GM19397 (cell line): Measurements from ENCODE around the gene DBR1.
"Not testable (repeated sequence)": the region's sequence is repeated elsewhere in the genome, so short reads cannot be mapped to it uniquely, and the experiment has no call there.

Source experiments
- ATAC-seq: cut with Tn5 transposase; IDR thresholded peaks from one replicate; pipeline ENCODE4 v1.9.1; 2021; ENCODE audit warnings: mild to moderate bottlenecking, moderate library complexity; ENCODE audit not compliant: unreplicated experiment

DBR1 gene

DNA sequence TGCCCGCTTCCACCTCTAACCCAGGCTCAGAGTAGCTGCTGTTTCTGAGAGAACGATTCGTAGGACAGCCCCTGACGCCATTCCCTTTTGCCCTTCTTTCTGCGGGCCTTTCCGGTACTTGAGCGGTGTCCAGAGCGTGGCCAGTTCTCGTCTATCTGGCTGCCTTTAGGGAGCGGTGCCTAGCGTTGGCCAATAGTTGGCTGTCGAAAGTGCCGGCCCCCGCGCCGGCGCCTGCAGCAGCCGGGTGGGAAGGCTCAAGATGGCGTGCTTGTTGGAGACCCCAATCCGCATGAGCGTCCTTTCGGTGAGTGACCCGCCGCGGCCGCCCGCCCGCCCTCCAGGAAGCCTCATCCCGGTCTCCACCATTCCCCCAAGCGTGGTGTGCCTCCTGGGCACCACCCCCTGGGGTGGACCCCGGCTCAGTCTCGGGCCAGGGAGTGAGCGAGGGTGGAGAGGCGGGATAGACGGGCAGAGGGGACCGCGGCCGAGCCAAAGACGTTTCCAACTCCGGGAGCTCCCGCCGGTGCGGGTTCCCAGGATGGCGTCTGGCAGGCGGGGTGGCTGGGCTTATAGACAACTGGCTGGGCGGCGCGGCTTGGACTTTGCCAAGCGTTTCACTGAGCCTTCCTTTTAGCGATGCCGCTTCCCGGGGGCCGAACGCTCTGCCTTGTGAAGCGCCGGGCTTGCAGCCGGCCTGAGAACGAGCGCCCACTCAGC, 12.7 kb upstream of the DBR1 start, which contains the start of gene ARMC8:
Gene ARMC8, plus strand, starts transcription at position 6 of the 717 bp plus-strand sequence. Its CDS starts 254 bp downstream, at position 260.
- ATAC-seq = peak; percentile 63

DNA sequence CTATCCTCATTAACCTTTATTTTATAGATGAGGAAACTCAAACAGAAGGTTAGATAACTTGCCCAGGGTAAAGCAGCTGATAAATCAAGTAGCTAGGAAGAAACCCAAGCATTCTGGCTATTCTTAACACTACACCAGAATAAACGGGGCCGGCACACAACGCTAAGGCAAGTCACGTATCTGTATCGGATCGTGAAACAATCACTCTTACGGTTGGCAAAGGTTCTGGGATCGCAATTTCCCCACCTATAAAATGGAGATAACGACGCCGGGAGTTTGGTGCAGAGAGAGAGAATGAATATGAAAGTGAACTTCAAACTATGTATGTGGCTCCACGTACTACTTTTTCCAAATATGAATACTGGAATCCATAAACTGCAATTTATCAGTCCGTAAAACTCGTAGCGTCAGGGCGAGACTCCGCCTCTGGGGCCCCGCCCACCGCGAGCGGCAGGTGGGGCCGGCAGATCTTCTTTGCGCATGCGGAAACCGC, 12.1 kb upstream of the DBR1 start:
- ATAC-seq = peak; percentile 93

DNA sequence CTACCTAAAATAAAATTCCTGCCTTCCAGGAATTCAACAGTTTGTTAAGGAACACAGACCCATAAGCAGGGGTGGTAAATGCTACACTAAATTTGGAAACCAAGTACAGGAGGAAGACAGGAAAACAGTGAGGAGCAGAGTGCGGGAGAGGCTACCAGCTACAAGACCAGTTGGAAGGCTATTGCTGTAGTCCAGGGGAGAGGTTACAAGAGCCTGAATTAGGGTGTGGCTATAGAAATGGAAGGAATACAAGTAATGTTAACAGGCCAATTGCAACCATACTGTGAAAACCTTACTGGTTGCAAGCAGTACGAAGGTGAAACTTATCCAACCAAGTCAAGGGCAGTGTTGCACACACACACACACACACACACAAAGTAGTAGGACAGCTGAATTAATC, 11.5 kb upstream of the DBR1 start:
- ATAC-seq = no peak

DNA sequence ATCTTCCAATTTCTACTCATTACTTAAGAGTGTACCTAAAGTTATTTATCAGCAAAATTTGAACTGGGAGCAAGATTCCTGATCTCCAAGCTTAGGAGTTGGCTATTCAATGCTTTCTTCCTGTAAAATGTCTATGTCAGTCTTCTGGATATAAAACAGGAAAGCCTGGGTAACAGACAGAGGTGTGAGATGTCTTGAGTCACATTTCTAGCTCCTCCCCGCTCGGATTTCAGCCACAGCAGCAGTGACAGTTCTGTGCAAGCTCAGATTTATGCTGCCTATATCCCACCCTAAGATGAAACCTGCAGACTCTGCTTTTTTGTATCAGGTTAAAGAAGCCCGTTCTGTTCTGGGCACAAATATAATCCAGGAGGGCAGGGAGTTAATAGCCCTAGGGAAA, 10.3 kb upstream of the DBR1 start:
- no peak for ATAC-seq

DNA sequence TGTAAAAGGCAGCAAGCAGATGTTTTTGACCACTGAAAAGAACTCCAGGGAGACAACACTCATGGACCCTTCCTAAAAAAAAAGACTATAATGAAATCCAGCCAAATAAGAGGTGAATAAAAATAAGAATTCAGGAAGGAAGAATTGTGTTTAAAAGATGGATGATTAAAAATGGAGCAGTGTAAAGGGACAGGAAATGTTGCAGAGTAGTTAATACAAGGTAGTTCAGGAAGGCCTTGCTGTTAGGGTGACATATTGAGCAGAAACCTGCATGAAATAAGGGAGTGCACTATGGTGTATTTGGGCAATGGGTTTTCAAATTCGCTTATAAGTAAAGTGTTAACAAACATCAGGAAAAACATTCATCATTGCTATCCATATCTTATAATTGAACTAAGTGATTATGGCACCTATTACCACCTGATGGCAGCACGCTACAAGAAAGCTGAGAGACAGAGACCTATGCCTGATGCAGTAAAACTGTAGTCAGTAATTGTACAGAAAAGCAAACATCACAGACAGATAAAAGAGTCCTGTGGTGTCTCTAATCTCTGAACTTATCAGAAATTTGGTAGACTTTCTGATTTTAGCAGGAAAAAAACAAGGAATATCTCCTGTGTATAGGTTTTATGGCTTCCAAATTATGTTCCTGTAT, 5.8 kb upstream of the DBR1 start:
- no peak for ATAC-seq

DNA sequence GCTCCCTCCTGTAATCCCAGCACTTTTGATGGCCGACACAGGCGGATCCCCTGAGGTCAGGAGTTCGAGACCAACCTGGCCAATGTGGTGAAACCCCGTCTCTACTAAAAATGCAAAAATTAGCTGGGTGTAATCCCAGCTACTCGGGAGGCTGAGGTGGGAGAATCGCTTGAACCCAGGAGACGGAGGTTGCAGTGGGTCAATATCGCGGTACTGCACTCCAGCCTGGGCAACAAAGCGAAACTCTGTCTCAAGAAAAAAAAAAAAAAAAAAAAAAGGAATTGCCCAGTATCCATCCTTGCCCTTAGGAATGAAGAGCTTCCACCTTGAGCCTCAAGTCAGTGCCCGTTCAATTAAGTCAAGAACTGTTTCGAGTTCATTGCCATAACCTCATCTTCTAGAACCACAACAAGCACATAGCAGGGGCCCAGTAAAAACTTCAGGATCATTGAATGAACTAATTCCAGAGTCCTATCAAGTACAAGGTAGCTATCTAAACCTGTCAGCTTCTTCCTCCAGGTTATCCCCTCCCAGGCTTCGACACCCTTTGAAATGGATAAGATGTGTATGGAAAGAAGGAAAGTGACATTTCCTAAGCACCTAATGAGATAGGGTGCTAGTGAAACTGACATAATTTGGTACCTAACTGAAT, 826 bp downstream of the DBR1 start:
- ATAC-seq = no peak

DNA sequence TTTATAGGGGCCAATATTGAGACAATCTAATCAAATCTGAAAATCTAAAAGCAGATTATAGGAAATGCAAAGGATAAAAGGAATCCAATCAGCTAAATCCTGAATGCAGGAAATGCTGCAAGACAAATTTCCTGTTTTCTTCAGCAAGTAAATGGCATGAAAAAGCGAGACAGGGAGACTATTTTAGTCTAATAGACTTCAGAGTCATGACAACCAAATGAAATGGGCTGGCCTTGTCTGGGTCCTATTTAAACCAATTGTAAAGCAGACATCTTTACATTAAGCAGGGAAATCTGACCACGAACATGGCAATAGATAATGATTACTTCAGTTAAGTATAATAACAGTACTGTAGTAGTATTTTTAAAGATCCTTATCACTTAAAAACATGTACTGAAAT, 2.1 kb downstream of the DBR1 start:
- ATAC-seq = no peak

DNA sequence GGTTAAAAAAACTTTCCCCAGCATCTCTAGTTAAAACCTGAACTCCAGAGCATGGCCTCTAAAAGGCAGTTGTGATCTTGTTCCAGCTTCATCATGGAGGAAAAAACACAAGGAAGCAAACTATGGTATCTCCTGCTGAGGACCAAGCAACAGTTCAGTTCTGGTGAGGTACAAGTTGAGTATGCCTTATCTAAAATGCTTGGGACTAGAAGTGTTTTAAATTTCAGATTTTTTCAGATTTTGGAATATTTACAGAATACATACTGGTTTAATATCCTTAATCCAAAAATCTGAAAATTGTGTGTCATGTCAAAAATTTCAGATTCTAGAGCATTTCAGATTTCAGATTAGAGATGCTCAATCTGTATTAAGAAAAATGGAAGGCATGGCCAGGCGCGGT, 9.7 kb downstream of the DBR1 start:
- ATAC-seq = no peak

DNA sequence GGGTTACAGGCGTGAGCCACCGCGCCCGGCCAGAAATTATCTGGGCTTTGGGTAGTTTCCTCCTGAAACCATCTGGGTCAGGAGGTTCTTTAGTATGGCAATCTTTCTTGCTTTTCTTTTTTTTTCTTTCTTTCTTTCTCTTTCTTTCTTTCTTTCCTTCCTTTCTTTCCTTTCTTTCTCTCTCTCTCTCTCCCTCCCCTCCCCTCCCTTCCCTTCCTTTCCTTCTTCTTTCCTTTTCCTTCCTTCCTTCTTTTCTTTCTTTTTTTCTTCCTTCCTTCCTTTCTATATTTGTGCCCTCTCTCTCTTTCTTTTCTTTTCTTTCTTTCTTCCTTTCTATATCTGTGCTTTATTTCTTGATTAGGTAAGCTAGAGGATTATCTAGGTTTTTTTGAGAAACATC, 17.0 kb downstream of the DBR1 start:
- ATAC-seq = no peak

DNA sequence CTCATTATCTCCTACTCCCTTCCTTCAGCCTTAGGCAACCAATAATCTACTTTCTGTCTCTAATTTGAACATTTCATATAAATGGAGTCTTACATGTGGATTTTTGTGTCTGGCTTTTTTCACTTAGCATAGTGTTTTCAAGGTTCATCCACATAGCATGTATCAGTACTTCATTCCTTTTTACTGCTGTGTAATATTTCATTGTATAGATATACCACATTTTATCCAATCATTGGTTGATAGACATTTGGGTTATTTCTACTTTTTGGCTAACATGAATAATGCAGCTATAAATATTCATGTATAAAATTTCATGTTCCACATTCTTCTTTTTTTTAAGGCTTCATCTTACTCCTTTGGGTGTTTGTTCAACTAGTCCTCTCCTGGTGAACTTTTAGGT, 20.2 kb downstream of the DBR1 start:
- ATAC-seq = no peak

DNA sequence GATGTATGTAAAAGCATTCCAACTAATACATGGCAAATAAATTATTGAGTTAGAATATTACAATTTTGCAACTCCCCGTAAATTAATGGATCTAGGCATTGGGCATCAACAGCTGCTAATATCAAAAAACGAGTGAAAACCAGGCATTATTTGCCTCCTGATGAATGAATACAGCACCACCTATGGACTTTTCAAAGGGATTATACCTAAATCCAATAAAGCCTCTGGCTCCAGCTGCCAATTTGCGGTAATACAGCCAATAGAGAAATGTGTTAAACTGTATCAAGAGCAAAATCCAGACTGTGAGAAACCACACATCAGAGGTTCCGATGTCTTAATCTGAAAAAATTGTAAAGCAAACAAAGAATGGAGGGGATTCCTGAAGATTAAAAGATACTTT, 26.2 kb downstream of the DBR1 start:
- ATAC-seq = no peak

DNA sequence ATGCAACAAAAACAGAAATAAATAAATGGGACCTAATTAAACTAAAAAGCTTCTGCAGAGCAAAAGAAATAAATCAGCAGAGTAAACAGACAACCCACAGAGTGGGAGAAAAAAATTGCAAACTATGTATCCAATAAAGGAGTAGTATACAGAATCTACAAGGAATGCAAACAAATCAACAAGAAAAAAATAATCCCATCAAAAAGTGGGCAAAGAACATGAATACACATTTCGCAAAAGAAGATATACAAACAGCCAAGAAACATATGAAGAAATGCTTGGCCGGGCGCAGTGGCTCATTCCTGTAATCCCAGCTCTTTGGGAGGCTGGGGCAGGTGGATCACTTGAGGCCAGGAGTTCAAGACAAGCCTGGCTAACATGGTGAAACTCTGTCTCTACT, 32.5 kb downstream of the DBR1 start:
- ATAC-seq = not testable (repeated sequence)

DNA sequence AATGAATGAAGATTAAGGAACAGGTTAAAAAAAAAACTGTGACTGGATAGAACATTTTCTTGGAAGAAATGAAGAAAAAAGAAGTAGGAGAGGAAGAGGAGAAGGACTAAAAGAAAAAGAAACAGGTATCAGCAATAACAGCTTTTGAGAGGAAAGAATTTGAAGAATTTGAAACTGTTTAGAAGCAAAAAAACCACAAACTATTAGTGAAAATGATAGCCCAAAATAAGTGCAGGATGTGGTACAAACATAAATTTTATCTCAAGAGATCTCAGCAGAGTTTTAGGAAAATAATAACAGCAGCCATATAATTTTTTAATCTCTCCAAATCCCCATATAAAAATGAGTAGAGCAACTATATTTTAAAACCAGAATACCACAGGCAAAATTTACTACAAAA, 33.8 kb downstream of the DBR1 start:
- no peak for ATAC-seq

DNA sequence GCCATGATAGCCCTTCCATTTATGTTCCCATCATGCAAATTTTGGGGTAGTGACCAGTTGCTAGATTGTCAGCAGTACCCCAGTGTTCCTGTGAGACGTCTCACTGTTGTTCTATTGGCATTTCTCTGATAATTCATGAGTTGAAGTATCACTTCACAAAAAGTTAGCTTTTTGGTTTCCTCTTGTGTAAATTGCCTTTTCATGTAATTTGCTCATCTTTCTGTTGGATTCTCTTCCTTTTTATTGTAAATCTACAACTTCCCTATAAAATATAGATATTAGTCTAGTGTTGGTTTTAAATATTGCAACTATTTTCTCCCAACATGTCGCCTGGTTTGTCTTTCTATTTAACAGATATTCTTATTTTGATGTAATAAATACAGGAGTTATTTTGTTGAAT, 35.0 kb downstream of the DBR1 start:
- no peak for ATAC-seq

DNA sequence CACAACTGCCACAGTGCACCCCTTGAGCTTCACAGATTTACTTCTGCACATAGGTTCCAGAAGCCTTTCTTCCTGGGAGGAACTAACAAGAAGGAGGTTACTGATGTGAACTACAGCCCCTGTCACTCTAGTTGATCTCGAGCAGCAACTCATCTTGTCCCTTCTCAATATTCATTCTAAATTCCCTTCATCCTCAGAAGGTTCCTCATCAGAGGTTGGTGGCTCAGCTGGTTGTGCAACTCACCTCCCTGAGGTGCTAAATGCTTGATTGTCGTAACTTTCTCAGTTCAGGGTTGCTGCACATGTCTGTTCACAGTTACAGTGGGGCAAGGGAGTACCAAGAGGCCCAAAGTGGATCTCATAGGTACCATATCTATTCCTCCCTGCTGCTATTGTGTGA, 36.9 kb downstream of the DBR1 start:
- ATAC-seq = no peak

DNA sequence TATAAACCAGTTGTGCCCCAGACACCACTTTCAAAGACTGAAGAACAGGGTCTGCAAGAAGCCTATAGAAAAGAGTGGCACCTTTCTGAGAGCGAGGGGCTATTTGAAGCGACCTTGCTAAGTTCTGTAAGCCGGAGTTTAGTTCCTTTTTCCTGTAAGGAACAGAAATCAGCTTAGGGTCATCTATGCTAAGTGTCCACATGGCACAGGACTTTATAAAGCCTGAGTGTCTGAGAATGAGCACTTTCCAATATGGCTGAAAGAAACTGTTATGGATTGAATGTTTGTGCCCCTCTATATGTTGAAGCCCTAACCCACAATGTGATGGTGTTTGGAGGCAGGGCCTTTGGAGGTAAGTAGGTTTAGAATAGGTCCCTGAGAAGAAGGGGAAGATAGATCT, 38.5 kb downstream of the DBR1 start:
- ATAC-seq = no peak

DNA sequence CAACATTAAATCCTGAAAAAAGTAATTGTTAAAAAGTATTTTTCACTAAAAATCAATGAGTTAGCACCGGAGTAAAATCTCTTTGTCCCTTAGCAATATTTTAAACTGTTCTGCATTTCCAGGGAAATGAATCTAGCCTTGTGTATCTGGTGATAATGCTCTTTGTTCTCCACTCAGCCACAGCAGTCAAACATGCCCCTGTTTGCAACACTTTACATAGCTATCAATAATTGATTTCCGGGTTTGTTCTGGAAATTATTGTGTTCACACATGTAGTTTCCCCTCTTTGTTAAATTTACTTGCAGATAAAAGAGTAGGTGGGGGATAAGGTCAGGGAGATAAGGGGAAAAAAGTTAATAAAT, 38.9 kb downstream of the DBR1 start:
- ATAC-seq = no peak

DNA sequence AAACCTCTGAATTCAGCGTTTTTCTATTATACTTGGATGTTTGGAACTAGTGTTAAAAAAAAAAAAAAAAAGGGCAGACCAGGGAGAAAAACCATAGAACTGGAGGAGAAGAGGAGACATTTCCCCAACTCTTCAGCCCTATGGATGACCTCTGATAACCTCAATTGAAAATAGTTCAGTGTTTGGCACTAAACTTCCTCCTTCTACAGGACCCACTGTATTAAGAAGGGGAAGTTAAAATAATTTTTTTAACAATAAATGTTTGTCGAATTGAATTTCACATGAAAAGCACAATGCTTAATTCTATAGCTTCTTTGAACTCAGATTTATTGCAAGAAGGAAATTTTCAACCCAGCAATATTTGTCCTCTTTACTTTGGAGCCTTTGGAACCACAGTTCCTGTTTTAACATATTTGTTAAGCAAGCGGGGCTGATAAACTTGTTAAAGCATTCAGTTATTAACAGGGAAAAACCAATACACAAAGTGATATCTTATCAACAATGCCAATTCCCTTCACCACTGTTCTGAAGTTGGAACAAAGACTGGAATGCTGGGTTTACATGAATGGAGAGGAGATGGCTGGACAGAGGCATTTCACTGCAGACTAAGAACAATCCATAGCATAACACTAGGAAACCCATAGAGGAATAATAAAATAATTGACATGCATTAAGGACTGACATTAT, 39.4 kb downstream of the DBR1 start:
- no peak for ATAC-seq

DNA sequence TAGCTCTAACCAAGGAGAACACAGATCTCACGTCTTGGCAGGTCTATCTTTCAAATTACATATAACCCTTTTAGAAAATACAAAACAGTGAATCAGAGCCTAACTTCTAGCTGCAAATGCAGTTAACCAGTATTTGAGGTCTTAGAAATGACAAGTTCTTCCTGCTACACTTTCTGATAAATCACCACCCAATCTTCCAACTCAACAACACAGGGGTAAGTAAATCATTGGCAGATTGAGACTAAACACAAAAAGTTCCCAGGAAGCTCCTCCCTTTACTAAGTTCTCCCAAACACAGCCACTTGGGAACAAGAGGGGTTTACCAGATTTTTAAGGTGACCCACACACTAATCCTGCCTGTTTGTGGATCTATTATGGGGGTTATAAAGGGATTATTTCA, 42.5 kb downstream of the DBR1 start, which contains the start of gene A4GNT:
Gene A4GNT, minus strand, starts transcription at position 152 of the 400 bp plus-strand sequence. CDS start 1,134 bp downstream, outside the sequence.
- no peak for ATAC-seq

DNA sequence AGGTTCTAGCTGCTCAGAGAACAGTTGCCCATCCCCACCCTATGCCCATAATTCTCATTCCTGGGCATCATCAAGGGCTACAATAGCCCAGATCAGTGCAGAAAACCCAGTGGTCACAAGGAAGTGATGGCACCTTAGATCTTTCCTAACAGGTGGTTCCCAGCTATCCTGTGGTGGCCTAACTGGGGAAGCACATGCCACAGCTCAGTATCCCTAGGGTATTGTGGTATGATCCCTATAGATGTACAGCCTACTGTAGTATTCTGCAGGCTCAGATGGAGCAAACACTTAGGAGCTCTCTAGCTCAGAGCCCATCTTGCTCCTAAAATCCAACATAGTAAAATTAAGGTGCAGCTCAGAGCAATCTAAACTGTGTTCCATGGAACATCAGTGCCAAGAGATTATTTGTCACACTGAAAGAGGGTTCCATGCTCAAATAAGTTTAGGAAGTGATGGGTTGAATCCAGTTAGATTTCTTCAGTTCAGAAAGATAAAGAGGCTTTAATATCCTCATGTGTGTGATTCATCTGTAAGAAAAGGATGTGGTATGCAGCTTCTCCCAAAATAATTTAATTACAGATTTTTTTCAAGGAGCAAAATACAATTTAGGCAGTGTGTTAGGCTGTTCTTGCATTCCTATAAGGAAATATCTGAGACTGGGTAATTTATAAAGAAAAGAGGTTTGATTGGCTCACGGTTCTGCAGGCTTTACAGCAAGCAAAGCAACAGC, 46.9 kb downstream of the DBR1 start:
- ATAC-seq = no peak
